Vagina (tissue), 2 donors: ENCODE results near the gene PON2. TPM values are rescaled to one million over a fixed set of nuclear protein-coding genes. Genes with fewer than 3 reads are reported as not detected.

Experiments used
- DNase-seq, 2 donors: peaks; one replicate each; pipeline ENCODE4 v3.0.0-alpha.2; 2017; ENCODE audit errors: extremely low spot score in 2 of 2
- H3K27ac ChIP-seq: fragments of 200-600 bp; sonication (generic); one replicate; pipeline ENCODE4 v1.5.1; 2019
- H3K27me3 ChIP-seq: fragments of 200-600 bp; sonication (generic); one replicate; pipeline ENCODE4 v1.5.1; 2019
- H3K36me3 ChIP-seq, 2 donors: fragments of 200-600 bp; sonication (generic); one replicate each; pipeline ENCODE4 v1.5.1; 2017 to 2019
- H3K4me1 ChIP-seq: fragments of 200-600 bp; sonication (generic); one replicate; pipeline ENCODE4 v1.5.1; 2019
- H3K4me3 ChIP-seq, 2 donors: fragments of 200-600 bp; sonication (generic); 1 replicate in 1 of 2; 2 replicates in 1 of 2; pipeline ENCODE4 v1.5.1; 2016 to 2019
- H3K9me3 ChIP-seq: fragments of 200-600 bp; sonication (generic); one replicate; pipeline ENCODE4 v1.5.1; 2019
- CTCF ChIP-seq, 3 experiments: fragments of 450-650 bp in 2 of 3; fragments of 200-600 bp in 1 of 3; sonication (generic) in 1 of 3; IDR thresholded peaks; one replicate each; pipeline ENCODE4 v1.5.1; 2017 to 2019; ENCODE audit warnings: antibody characterized with exemption in 3 of 3, mild to moderate bottlenecking in 2 of 3, moderate library complexity in 2 of 3
- POLR2A ChIP-seq, 2 donors: fragments of 450-650 bp; IDR thresholded peaks; one replicate each; pipeline ENCODE4 v1.6.1; 2017; ENCODE audit warnings: antibody characterized with exemption in 2 of 2, mild to moderate bottlenecking in 2 of 2, moderate library complexity in 2 of 2
- POLR2AphosphoS5 ChIP-seq, 2 donors: sonication (generic); formaldehyde crosslinking; IDR thresholded peaks; one replicate each; pipeline ENCODE4 v1.9.0; 2017; ENCODE audit warnings: antibody characterized with exemption in 2 of 2, mild to moderate bottlenecking in 2 of 2, low read depth in 1 of 2; ENCODE audit not compliant: insufficient read depth in 1 of 2
- intact Hi-C: fragments of 100-400 bp; cut with DNase I; formaldehyde crosslinking; loops from one replicate; pipeline ENCODE4 v1.15.1; 2023
- total RNA-seq: library from RNA; depleted of rRNA; stranded (reverse); fragments of >200 nt; gene quantifications from one replicate; pipeline ENCODE4 v1.2.3, GENCODE V29; 2016

PON2 gene
- total RNA-seq, 1 donor from 2014 or later, result 77.3 TPM

- intact Hi-C loops, result no loop called here
- Histone ChIP-seq H3K27ac (no peak overlapping the region), H3K4me1 (no peaks in the 10 kb centered on the region), H3K4me3 (no peak overlapping the region), H3K36me3 (no peaks in the 10 kb centered on the region), H3K27me3 (no peaks in the 10 kb centered on the region), H3K9me3 (peaks cover 5% of the 10 kb centered on the region)
- no peak for DNase-seq
- TF ChIP-seq POLR2A (IDR thresholded peaks at IDR 0.05), result no peak
- TF ChIP-seq POLR2AphosphoS5 (IDR thresholded peaks at IDR 0.05; ENCODE audit: insufficient read depth in 1 of 2, low read depth in 1 of 2), result no peak
- TF ChIP-seq CTCF (IDR thresholded peaks at IDR 0.05), result no peak
Measured at GRCh38 chr7:95376632-95377400, 58.0 kb downstream of the PON2 start.

GRCh38 chr7:95375591-95376257 is 59.1 kb downstream of the PON2 start:
- no peaks in the 10 kb centered on the region for H3K27me3 ChIP-seq
- H3K27ac ChIP-seq, result no peak overlapping the region
- H3K36me3 ChIP-seq, result no peaks in the 10 kb centered on the region
- DNase-seq, result no peak
- no peaks in the 10 kb centered on the region for H3K4me1 ChIP-seq
- TF ChIP-seq POLR2A (IDR thresholded peaks at IDR 0.05), result no peak
- TF ChIP-seq CTCF (IDR thresholded peaks at IDR 0.05), result no peak
- intact Hi-C loops, result no loop called here
- H3K9me3 ChIP-seq, result peaks cover 5% of the 10 kb centered on the region
- H3K4me3 ChIP-seq, result no peak overlapping the region

- H3K9me3 ChIP-seq, result no peaks in the 10 kb centered on the region
- H3K4me3 ChIP-seq, result no peak overlapping the region
- no peak overlapping the region for H3K27ac ChIP-seq
- no peaks in the 10 kb centered on the region for H3K4me1 ChIP-seq
- H3K36me3 ChIP-seq, result no peaks in the 10 kb centered on the region
- TF ChIP-seq CTCF (IDR thresholded peaks at IDR 0.05) (no peak), POLR2A (IDR thresholded peaks at IDR 0.05) (no peak), POLR2AphosphoS5 (IDR thresholded peaks at IDR 0.05; ENCODE audit: insufficient read depth in 1 of 2, low read depth in 1 of 2) (no peak)
- H3K27me3 ChIP-seq, result no peaks in the 10 kb centered on the region
- intact Hi-C loops, result no loop called here
- DNase-seq, result no peak
Measured at GRCh38 chr7:95373323-95373722, 61.5 kb downstream of the PON2 start.

GRCh38 chr7:95368235-95368634 is 66.6 kb downstream of the PON2 start:
- Histone ChIP-seq H3K9me3 (no peaks in the 10 kb centered on the region), H3K4me3 (no peak overlapping the region), H3K27ac (no peak overlapping the region), H3K36me3 (no peaks in the 10 kb centered on the region), H3K4me1 (no peaks in the 10 kb centered on the region), H3K27me3 (no peaks in the 10 kb centered on the region)
- no peak for DNase-seq
- no peak for TF ChIP-seq POLR2AphosphoS5 (IDR thresholded peaks at IDR 0.05; ENCODE audit: insufficient read depth in 1 of 2, low read depth in 1 of 2)
- TF ChIP-seq POLR2A (IDR thresholded peaks at IDR 0.05), result no peak
- TF ChIP-seq CTCF (IDR thresholded peaks at IDR 0.05), result no peak
- intact Hi-C loops, result no loop called here

- no peak for DNase-seq
- no peaks in the 10 kb centered on the region for H3K9me3 ChIP-seq
- no peaks in the 10 kb centered on the region for H3K36me3 ChIP-seq
- H3K27ac ChIP-seq, result no peak overlapping the region
- intact Hi-C loops, result no loop called here
- H3K4me1 ChIP-seq, result no peaks in the 10 kb centered on the region
- no peak overlapping the region for H3K4me3 ChIP-seq
- H3K27me3 ChIP-seq, result no peaks in the 10 kb centered on the region
- no peak for TF ChIP-seq POLR2AphosphoS5 (IDR thresholded peaks at IDR 0.05; ENCODE audit: insufficient read depth in 1 of 2, low read depth in 1 of 2)
- no peak for TF ChIP-seq POLR2A (IDR thresholded peaks at IDR 0.05)
- no peak for TF ChIP-seq CTCF (IDR thresholded peaks at IDR 0.05)
Measured at GRCh38 chr7:95367606-95368005, 67.2 kb downstream of the PON2 start.
